IMR-90 (cell line): Measurements from ENCODE around the gene LYPD6B.
"Not testable (repeated sequence)": the region's sequence is repeated elsewhere in the genome, so short reads cannot be mapped to it uniquely, and the experiment has no call there.

Experiments used
- CTCF ChIP-seq: conservative IDR thresholded peaks from 2 replicates; pipeline ENCODE4 v1.5.1; 2012; ENCODE audit warnings: mild to moderate bottlenecking, low read depth, low read length, improper control_type of control experiment
- NFE2L2 ChIP-seq: fragments of 150-350 bp; IDR thresholded peaks from 2 replicates; pipeline ENCODE4 v1.6.1; 2016; ENCODE audit warnings: low read depth, mild to moderate bottlenecking, low read length
- POLR2A ChIP-seq: IDR thresholded peaks from 2 replicates; pipeline ENCODE4 v1.6.1; 2012; ENCODE audit warnings: mild to moderate bottlenecking, low read depth, low read length

DNA sequence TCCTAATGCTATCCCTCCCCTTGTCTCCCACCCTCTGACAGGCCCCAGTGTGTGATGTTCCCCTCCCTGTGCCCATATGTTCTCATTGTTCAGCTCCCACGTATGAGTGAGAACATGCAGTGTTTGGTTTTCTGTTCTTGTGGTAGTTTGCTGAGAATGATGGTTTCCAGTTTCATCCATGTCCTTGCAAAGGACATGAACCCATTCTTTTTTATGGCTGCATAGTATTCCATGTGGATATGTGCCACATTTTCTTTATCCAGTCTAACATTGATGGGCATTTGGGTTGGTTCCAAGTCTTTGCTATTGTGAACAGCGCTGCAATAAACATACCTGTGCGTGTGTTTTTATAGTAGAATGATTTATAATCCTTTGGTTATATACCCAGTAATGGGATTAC, 212.9 kb downstream of the LYPD6B start:
- TF ChIP-seq CTCF, POLR2A, NFE2L2: not testable (repeated sequence)
